H9 (cell line): ENCODE measurements around the gene HP1BP3. TPM values are rescaled to one million over a fixed set of nuclear protein-coding genes. Genes with fewer than 3 reads are reported as not detected.

Source experiments
- DNase-seq: peaks from one replicate; pipeline ENCODE4 v3.0.0-alpha.2; 2017
- H2AFZ ChIP-seq: one replicate; pipeline ENCODE4 v1.6.1; 2013; ENCODE audit warnings: mild to moderate bottlenecking, low read length, control low read depth, moderate library complexity
- H2AK5ac ChIP-seq: 2 replicates; pipeline ENCODE4 v1.6.1; 2013; ENCODE audit warnings: low read length, control low read depth, mixed read lengths; ENCODE audit not compliant: insufficient read length
- H2BK120ac ChIP-seq: one replicate; pipeline ENCODE4 v1.6.1; 2013; ENCODE audit warnings: low read depth, mild to moderate bottlenecking, low read length, control low read depth, inconsistent platforms; ENCODE audit not compliant: poor library complexity, severe bottlenecking
- H2BK12ac ChIP-seq: 2 replicates; pipeline ENCODE4 v1.6.1; 2013; ENCODE audit warnings: low read length, control low read depth, mixed read lengths, low read depth; ENCODE audit not compliant: insufficient read length
- H2BK15ac ChIP-seq: 2 replicates; pipeline ENCODE4 v1.6.1; 2013; ENCODE audit warnings: low read depth, low read length, control low read depth
- H2BK20ac ChIP-seq: one replicate; pipeline ENCODE4 v1.6.1; 2013; ENCODE audit warnings: low read depth, mild to moderate bottlenecking, low read length, control low read depth, inconsistent platforms; ENCODE audit not compliant: poor library complexity, severe bottlenecking
- H2BK5ac ChIP-seq: 2 replicates; pipeline ENCODE4 v1.6.1; 2013; ENCODE audit warnings: low read length, control low read depth, mixed read lengths; ENCODE audit not compliant: insufficient read length
- H3K14ac ChIP-seq: 2 replicates; pipeline ENCODE4 v1.6.1; 2013; ENCODE audit warnings: low read length, control low read depth; ENCODE audit not compliant: insufficient read depth
- H3K18ac ChIP-seq: 2 replicates; pipeline ENCODE4 v1.6.1; 2013; ENCODE audit warnings: low read depth, mild to moderate bottlenecking, mixed read lengths, low read length, control low read depth; ENCODE audit not compliant: insufficient read length
- H3K23ac ChIP-seq: 2 replicates; pipeline ENCODE4 v1.6.1; 2013; ENCODE audit warnings: low read length, control low read depth, mixed read lengths, low read depth; ENCODE audit not compliant: insufficient read length
- H3K23me2 ChIP-seq: 2 replicates; pipeline ENCODE4 v1.6.1; 2013; ENCODE audit warnings: low read depth, mild to moderate bottlenecking, mixed read lengths, low read length, control low read depth; ENCODE audit not compliant: insufficient read length, poor library complexity, severe bottlenecking
- H3K27ac ChIP-seq: 2 replicates; pipeline ENCODE4 v1.5.1; 2013; ENCODE audit warnings: low read length, control low read depth, mixed read lengths, low read depth; ENCODE audit not compliant: insufficient read length
- H3K27me3 ChIP-seq: 2 replicates; pipeline ENCODE4 v1.6.1; 2013; ENCODE audit warnings: low read length, control low read depth, inconsistent platforms; ENCODE audit not compliant: insufficient read depth
- H3K4ac ChIP-seq: 2 replicates; pipeline ENCODE4 v1.6.1; 2013; ENCODE audit warnings: low read depth, mild to moderate bottlenecking, control low read depth, inconsistent platforms, low read length, moderate library complexity
- H3K4me1 ChIP-seq: 2 replicates; pipeline ENCODE4 v1.6.1; 2013; ENCODE audit warnings: low read length, control low read depth, inconsistent platforms; ENCODE audit not compliant: insufficient read depth
- H3K4me2 ChIP-seq: 2 replicates; pipeline ENCODE4 v1.6.1; 2013; ENCODE audit warnings: low read length, control low read depth, mixed read lengths; ENCODE audit not compliant: insufficient read length, insufficient read depth
- H3K56ac ChIP-seq: 2 replicates; pipeline ENCODE4 v1.6.1; 2013; ENCODE audit warnings: low read depth, mild to moderate bottlenecking, mixed read lengths, low read length, control low read depth; ENCODE audit not compliant: insufficient read length
- H3K79me1 ChIP-seq: 2 replicates; pipeline ENCODE4 v1.6.1; 2013; ENCODE audit warnings: low read depth, mild to moderate bottlenecking, moderate library complexity, low read length, control low read depth, inconsistent platforms; ENCODE audit not compliant: insufficient read depth, poor library complexity, severe bottlenecking
- H3K79me2 ChIP-seq: 2 replicates; pipeline ENCODE4 v1.6.1; 2013; ENCODE audit warnings: low read length, control low read depth, inconsistent platforms; ENCODE audit not compliant: insufficient read depth
- H3K9ac ChIP-seq: 2 replicates; pipeline ENCODE4 v1.6.1; 2013; ENCODE audit warnings: low read length, control low read depth, mixed read lengths; ENCODE audit not compliant: insufficient read length; ENCODE audit errors: extremely low read depth
- H3K9me3 ChIP-seq: one replicate; pipeline ENCODE4 v1.6.1; 2013; ENCODE audit warnings: low read depth, low read length, inconsistent platforms; ENCODE audit not compliant: control insufficient read depth
- H3T11ph ChIP-seq: one replicate; pipeline ENCODE4 v1.6.1; 2013; ENCODE audit warnings: mild to moderate bottlenecking, low read length, control low read depth, inconsistent platforms
- H4K20me1 ChIP-seq: one replicate; pipeline ENCODE4 v1.6.1; 2013; ENCODE audit not compliant: control insufficient read depth, insufficient read length, insufficient read depth
- H4K5ac ChIP-seq: 2 replicates; pipeline ENCODE4 v1.6.1; 2013; ENCODE audit warnings: low read depth, mild to moderate bottlenecking, mixed read lengths, low read length, control low read depth; ENCODE audit not compliant: insufficient read length
- H4K8ac ChIP-seq: replicated peaks from 2 replicates; pipeline ENCODE4 v1.6.1; 2013; ENCODE audit warnings: low read length, control low read depth, mixed read lengths, low read depth; ENCODE audit not compliant: insufficient read length
- H4K91ac ChIP-seq: 2 replicates; pipeline ENCODE4 v1.6.1; 2013; ENCODE audit warnings: low read depth, mild to moderate bottlenecking, moderate library complexity, mixed read lengths, low read length, control low read depth; ENCODE audit not compliant: insufficient read length
- H3K27ac Mint-ChIP-seq, 3 experiments: 2 replicates in 2 of 3; 3 replicates in 1 of 3; pipeline ENCODE4 v1.8.0; 2020 to 2021; ENCODE audit warnings: mixed read lengths in 3 of 3, mild to moderate bottlenecking in 1 of 3, moderate library complexity in 1 of 3
- H3K27me3 Mint-ChIP-seq: 2 replicates; pipeline ENCODE4 v1.8.0; 2021; ENCODE audit warnings: low read depth, mild to moderate bottlenecking, moderate library complexity, mixed read lengths
- H3K36me3 Mint-ChIP-seq, 3 experiments: 2 replicates in 2 of 3; 3 replicates in 1 of 3; pipeline ENCODE4 v1.8.0; 2020 to 2021; ENCODE audit warnings: low read depth in 3 of 3, mixed read lengths in 3 of 3; ENCODE audit not compliant: insufficient read depth in 1 of 3
- H3K4me1 Mint-ChIP-seq, 2 experiments: 2 replicates each; pipeline ENCODE4 v1.8.0; 2020; ENCODE audit warnings: mixed read lengths in 2 of 2
- H3K4me3 Mint-ChIP-seq, 2 experiments: 2 replicates in 1 of 2; 3 replicates in 1 of 2; pipeline ENCODE4 v1.8.0; 2020 to 2021; ENCODE audit warnings: mild to moderate bottlenecking in 2 of 2, mixed read lengths in 2 of 2, moderate library complexity in 1 of 2
- H3K9me3 Mint-ChIP-seq, 2 experiments: 2 replicates in 1 of 2; 3 replicates in 1 of 2; pipeline ENCODE4 v1.8.0; 2020; ENCODE audit warnings: mild to moderate bottlenecking in 2 of 2, mixed read lengths in 2 of 2, moderate library complexity in 1 of 2
- CTCF ChIP-seq: fragments of 200-600 bp; sonication (generic); conservative IDR thresholded peaks from 3 replicates; pipeline ENCODE4 v1.8.0; 2021; ENCODE audit warnings: antibody characterized with exemption, mild to moderate bottlenecking
- WGBS: extraction: QIAGEN DNeasy Blood & Tissue Kit; methylation state at CpG from one replicate; pipeline ENCODE4 v1.1.7; 2013; ENCODE audit warnings: missing lambda C conversion rate, low lambda C conversion rate, mixed read lengths; ENCODE audit not compliant: insufficient read length; ENCODE audit errors: extremely low coverage; 5-methylcytosine and 5-hydroxymethylcytosine counted together
- total RNA-seq: library from RNA; stranded (reverse); gene quantifications from 2 replicates; pipeline ENCODE4 v1.2.1, GENCODE V29; 2021

Gene HP1BP3
- total RNA-seq, 1 experiment from 2014 or later: 127 TPM

- no peak overlapping the region for H2BK120ac ChIP-seq
- no peaks in the 10 kb centered on the region for H4K20me1 ChIP-seq
- H4K8ac ChIP-seq: no peak overlapping the region
- Mint-ChIP-seq H3K36me3 (peaks cover 19 to 42% (median 35%) of the 10 kb centered on the region in 3 experiments), H3K27me3 (no peaks in the 10 kb centered on the region), H3K9me3 (no peaks in the 10 kb centered on the region; a peak in 2 of 5 replicates), H3K27ac (no peak overlapping the region), H3K4me1 (no peaks in the 10 kb centered on the region), H3K4me3 (no peak overlapping the region; a peak in 1 of 5 replicates)
- no peaks in the 10 kb centered on the region for H3K27me3 ChIP-seq
- H3K18ac ChIP-seq: no peak overlapping the region
- no peak overlapping the region for H2BK5ac ChIP-seq
- no peaks in the 10 kb centered on the region for H3K4me1 ChIP-seq
- H3K14ac ChIP-seq: no peak overlapping the region
- no peak for TF ChIP-seq CTCF
- H3T11ph ChIP-seq: no peak overlapping the region
- no peak overlapping the region for H3K4ac ChIP-seq
- DNase-seq: peak; percentile 35
- no peaks in the 10 kb centered on the region for H3K9me3 ChIP-seq
- H3K4me2 ChIP-seq: no peak overlapping the region
- H3K27ac ChIP-seq: no peak overlapping the region
- H2BK15ac ChIP-seq: no peak overlapping the region
- WGBS: no CpG with 5 or more reads among the region's 5 CpGs
- no peaks in the 10 kb centered on the region for H3K79me2 ChIP-seq
- H2BK20ac ChIP-seq: no peak overlapping the region
- no peak overlapping the region for H3K9ac ChIP-seq
- no peak overlapping the region for H4K91ac ChIP-seq
- H3K56ac ChIP-seq: no peak overlapping the region
- no peaks in the 10 kb centered on the region for H3K23me2 ChIP-seq
- no peak overlapping the region for H2BK12ac ChIP-seq
- H2AK5ac ChIP-seq: no peak overlapping the region
- no peaks in the 10 kb centered on the region for H3K79me1 ChIP-seq
- no peak overlapping the region for H3K23ac ChIP-seq
- H2AFZ ChIP-seq: no peak overlapping the region
- H4K5ac ChIP-seq: no peak overlapping the region
These were observed 32.7 kb upstream of the HP1BP3 start for GRCh38 chr1:20819818-20820217.
